NCI-H345 (cell line): Measurements from ENCODE around the gene UNC13C.

Experiments used
- DNase-seq: peaks from one replicate; lab custom pipeline; 2025; lab: John Stamatoyannopoulos, UW

Gene UNC13C

DNA sequence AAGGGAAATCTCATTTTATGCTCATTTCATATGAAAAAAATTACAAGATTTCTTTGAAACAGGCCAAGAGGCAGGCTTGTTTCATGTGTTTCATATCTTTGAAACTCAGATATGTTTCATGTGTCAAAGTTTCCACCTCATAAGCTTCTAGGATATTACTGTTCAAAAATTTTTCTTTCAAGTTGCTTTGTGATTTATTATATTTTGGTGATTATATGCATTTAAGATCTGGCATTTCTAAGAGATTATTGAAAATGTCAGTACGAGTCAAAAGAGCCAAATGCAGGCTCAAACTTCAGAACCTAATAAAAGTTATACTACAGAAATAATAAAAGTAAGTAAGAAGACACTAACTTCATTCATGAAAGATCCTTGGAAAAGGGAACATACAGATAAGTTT, 590.1 kb downstream of the UNC13C start:
- no peak for DNase-seq

GRCh38 chr15:54571576-54571975, 593.3 kb downstream of the UNC13C start:
- no peak for DNase-seq

DNA sequence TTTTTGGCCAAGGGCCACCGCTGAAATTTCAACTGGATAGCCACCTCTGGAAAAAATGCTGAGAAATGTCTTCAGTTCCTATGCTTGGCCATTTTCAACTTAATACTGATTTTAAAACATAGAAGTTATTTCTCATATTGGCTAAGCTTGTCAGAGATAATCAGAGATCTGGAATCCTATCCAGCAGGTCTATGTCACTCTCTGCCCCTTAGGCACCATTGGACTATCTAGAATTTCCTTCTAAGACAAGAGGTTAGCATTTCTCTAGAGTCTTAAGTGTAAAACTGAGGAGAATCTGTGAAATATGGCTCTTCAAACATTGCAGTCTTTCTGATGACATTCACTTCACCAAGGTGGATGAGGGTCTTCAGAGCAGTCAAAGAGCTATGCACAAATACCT, 597.3 kb downstream of the UNC13C start:
- no peak for DNase-seq

DNA sequence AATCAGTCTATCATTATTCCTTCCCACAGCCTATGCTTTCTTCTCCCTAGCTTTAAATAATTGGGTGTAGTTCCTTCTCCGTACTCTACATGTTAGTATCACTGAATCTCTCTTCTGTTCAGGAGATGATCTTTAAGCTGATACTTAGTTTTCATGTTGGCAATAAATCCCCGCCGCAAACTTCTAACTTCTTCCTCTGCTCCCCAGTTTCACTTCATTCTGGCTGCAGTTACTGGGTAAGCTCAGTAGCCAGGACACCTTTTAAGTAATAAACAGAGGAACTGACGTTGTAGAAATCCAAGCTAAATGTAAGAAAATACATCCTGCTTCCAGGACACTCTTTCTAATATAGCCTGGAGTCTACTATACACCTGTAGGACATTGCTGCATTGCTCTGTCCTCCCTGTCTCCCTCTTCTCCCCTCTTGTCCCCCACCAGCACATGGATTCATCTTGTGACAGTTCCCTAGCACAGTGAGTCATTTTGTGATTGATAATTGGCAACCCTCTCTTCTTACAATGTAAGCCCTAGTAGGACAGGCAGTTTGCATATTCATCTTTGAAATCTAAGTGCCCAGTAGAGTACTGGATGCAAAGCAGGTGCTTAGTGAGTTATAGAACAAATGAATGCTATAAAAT, 598.2 kb downstream of the UNC13C start:
- no peak for DNase-seq

GRCh38 chr15:54577476-54578250, 599.4 kb downstream of the UNC13C start:
- DNase-seq = no peak

GRCh38 chr15:54579855-54580254, 601.6 kb downstream of the UNC13C start:
- no peak for DNase-seq

- DNase-seq = no peak
Observed at GRCh38 chr15:54580643-54581042, 602.4 kb downstream of the UNC13C start.

- DNase-seq = no peak
Observed at GRCh38 chr15:54582863-54583643, 604.8 kb downstream of the UNC13C start.

DNA sequence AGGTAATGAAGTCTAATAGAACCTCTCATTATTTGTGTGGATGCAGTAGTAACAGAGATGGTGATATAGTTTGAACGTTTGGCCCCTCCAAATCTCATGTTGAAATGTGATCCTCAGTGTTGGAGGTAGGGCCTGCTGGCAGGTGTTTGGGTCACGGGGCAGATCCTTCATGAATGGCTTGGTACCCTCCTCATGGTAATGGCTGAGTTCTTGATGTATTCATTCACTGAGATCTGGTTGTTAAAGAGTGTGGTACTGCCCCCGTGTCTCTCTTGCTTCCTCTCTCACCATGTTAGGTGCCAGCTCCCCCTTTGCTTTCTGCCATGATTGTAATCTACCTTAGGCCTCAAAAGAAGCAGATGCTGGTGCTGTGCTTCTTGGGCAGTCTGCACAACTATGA, 606.8 kb downstream of the UNC13C start:
- no peak for DNase-seq

- no peak for DNase-seq
Observed at GRCh38 chr15:54594115-54594514, 615.9 kb downstream of the UNC13C start.

DNA sequence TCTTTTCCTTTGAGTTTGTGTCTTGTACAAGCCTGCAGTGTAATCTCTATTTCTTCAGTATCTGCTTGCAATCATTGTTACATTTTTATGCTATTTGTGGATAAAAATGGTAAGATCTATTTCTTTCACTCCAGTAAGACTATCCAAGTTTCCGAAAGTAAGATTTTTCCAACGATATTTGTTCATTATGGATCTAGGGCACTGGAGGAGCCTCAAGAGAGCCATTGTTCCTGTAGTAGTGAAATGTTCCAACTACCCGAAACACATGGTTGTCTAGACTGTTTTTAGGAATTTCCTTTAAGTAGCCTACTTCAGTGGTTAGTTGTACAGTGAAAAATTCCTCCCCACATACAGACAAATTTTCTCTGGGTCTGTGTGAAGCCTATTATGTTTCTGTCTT, 621.1 kb downstream of the UNC13C start:
- no peak for DNase-seq

DNA sequence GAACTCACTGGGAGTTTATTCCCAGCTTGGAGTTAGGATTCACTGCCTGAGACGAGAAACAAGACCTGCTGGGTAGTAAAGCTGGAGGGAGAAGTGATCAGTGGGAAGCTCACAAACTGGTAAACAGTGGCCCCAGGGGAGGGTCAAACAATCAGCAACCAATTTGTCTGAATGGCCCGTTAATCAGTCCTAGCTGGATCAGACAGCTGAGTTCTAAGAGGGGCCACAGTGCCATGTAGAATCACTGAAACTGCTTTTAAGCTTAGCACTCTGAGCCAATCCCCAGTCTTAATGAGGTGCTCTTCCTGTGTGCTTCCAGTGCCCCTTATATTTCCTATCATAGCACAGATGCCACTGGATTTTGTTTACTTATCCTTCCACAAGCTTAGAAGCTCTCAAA, 626.8 kb downstream of the UNC13C start:
- no peak for DNase-seq

GRCh38 chr15:54605556-54605955, 627.3 kb downstream of the UNC13C start:
- peak; percentile 25 for DNase-seq

DNA sequence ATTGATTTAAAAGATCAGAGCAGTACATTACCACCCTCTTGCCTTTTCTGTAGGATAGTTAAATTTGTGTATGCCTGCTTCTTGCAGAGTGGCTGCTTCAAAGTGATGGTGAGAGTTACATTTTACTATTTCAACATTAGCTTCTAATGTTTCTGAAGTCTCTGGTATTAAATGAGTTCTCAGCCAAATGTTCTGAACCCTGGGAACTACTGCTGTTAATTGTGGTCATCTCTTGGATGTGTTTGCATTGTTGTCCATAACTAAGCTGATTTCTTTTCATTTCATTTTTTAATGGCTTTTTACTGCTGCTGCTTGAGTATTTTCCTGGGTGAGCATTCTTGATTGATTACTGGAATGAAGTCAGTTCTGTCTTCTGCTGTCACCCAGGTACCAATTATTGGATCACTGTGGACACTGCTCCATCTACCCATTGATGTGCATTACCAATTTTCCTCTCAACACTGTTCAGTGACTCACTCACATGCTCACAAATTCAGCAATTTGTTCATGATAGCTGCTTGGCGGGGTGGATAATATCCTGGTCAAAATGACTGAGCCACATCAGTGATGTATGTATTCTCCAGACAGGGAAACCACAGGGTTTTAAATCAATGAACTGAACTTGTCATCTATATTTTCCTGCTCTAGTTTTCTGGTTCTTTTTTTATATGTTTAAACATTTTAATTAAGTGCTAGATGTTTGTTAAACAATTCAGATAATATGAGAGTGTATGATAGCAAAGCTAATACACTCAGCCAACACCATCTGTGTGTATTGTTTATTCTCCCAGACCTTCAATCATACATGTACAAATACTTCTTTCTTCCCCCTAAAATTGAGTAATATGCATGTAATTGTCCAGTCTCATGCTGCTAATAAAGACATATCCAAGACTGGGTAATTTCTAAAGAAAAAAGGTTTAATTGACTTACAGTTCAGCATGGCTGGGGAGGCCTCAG, 630.9 kb downstream of the UNC13C start:
- DNase-seq = no peak

GRCh38 chr15:54618120-54618519, 639.9 kb downstream of the UNC13C start:
- no peak for DNase-seq

DNA sequence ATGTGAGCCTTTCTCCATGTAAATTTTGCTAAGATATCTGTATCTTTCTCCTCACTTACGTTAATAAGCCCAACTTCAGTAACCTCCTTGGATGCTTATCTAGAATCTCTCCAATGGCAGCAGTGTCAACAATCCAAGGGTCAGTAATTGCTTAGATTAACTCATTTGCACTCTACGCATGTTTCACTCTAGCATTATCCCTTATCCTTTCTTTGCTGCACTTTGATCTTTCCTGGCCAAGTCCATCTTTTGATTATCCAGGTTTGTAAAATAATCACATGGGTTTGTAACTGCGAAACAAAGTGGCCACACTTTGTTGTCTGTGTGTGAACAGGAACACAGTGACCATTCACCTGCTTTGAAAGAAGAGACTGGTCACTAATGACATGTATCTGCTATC, 640.9 kb downstream of the UNC13C start:
- no peak for DNase-seq

GRCh38 chr15:54620916-54621315, 642.7 kb downstream of the UNC13C start:
- DNase-seq = no peak

DNA sequence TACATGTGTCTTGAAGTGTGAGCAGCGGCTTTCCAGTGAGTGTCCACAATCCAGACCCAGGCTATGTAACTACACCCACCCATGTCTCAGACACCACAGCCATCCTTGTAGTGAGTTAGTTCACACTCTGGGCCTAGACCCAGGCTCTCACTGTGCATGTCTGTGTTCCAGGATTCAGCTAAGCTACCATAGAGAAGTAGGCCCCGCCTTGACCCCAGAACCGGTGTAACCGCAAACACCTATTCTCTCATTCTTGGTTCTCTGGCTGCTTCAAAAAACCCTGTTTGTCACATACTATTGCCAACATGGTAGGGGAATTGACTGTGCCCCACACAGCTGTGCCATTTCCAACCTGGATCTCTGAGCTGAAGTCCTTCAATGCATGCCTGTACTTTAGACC, 657.9 kb downstream of the UNC13C start:
- no peak for DNase-seq

GRCh38 chr15:54638666-54639065, 660.4 kb downstream of the UNC13C start:
- DNase-seq = no peak

- DNase-seq = no peak
Observed at GRCh38 chr15:54640873-54641272, 662.6 kb downstream of the UNC13C start.

DNA sequence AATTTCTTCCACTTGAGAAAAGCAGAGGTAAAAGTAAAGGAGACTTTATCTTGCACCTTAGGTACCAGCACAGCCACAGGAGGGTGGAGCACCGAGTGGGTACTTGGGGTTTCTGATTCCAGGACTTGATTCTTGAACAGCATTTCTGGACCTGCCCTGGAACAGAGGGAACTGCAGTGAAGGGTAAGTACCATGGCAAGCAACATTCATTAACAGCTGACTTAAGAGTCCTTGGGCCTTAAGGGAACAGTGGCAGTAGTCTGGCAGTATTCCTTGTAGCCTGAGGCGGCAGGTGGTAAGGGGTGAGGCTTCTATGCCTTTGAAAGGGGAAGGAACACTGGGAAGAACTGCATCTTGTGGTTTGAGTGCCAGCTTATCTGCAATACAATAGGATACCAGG, 666.6 kb downstream of the UNC13C start:
- no peak for DNase-seq

GRCh38 chr15:54659646-54660045, 681.4 kb downstream of the UNC13C start:
- no peak for DNase-seq
